HepG2 (cell line): ENCODE results near the gene GDPD4. TPM values are rescaled to one million over a fixed set of nuclear protein-coding genes. Genes with fewer than 3 reads are reported as not detected.

Experiments used
- ERF ChIP-seq: IDR thresholded peaks from 2 replicates; pipeline ENCODE4 v1.6.1; 2018; ENCODE audit warnings: missing biosample characterization, missing genetic modification reagents
- ETV6 ChIP-seq: sonication (generic); formaldehyde crosslinking; conservative IDR thresholded peaks from 2 replicates; pipeline ENCODE4 v1.4.0; 2020; ENCODE audit warnings: missing genetic modification reagents
- GABPA ChIP-seq, 2 experiments: IDR thresholded peaks; 2 replicates each; pipeline ENCODE4 v1.6.1; 2011 to 2016; ENCODE audit warnings: low read depth in 2 of 2, low read length in 1 of 2, missing biosample characterization in 1 of 2, missing genetic modification characterization in 1 of 2
- HMG20B ChIP-seq: conservative IDR thresholded peaks from 2 replicates; pipeline ENCODE4 v1.6.1; 2016; ENCODE audit warnings: missing genetic modification reagents, missing compliant biosample characterization
- KLF9 ChIP-seq: IDR thresholded peaks from 2 replicates; pipeline ENCODE4 v1.6.1; 2016; ENCODE audit warnings: low read depth
- MBD4 ChIP-seq: IDR thresholded peaks from 2 replicates; pipeline ENCODE4 v1.6.1; 2012; ENCODE audit warnings: low read length, inconsistent platforms, borderline replicate concordance
- NKX3-1 ChIP-seq: sonication (generic); formaldehyde crosslinking; IDR thresholded peaks from 2 replicates; pipeline ENCODE4 v1.5.0; 2020; ENCODE audit warnings: missing genetic modification reagents
- PRDM10 ChIP-seq: sonication (generic); formaldehyde crosslinking; IDR thresholded peaks from 2 replicates; pipeline ENCODE4 v1.4.0; 2020; ENCODE audit warnings: low read depth, missing genetic modification reagents
- ZHX2 ChIP-seq, 2 experiments: sonication (generic) in 1 of 2; formaldehyde crosslinking in 1 of 2; IDR thresholded peaks; 2 replicates each; pipeline versions ENCODE4 v1.6.1 to v1.9.0; 2014 to 2022; ENCODE audit warnings: antibody characterized with exemption in 1 of 2, borderline replicate concordance in 1 of 2, inconsistent platforms in 1 of 2, low read depth in 1 of 2, missing genetic modification reagents in 1 of 2
- ZNF136 ChIP-seq: sonication (generic); formaldehyde crosslinking; IDR thresholded peaks from 2 replicates; pipeline ENCODE4 v1.8.1; 2022; ENCODE audit warnings: low read depth, mild to moderate bottlenecking, moderate library complexity, missing genetic modification reagents
- ZNF17 ChIP-seq: sonication (generic); formaldehyde crosslinking; IDR thresholded peaks from 2 replicates; pipeline ENCODE4 v1.5.0; 2020; ENCODE audit warnings: mild to moderate bottlenecking, missing genetic modification reagents
- ZNF205 ChIP-seq: IDR thresholded peaks from 2 replicates; pipeline ENCODE4 v1.6.1; 2018; ENCODE audit warnings: missing biosample characterization, missing genetic modification reagents
- ZNF33A ChIP-seq: sonication (generic); formaldehyde crosslinking; IDR thresholded peaks from 2 replicates; pipeline ENCODE4 v1.5.1; 2020; ENCODE audit warnings: missing genetic modification reagents, mild to moderate bottlenecking, moderate library complexity, borderline replicate concordance
- ZNF446 ChIP-seq: sonication (generic); formaldehyde crosslinking; IDR thresholded peaks from 2 replicates; pipeline ENCODE4 v1.5.0; 2020; ENCODE audit warnings: mild to moderate bottlenecking, missing genetic modification reagents
- ZNF572 ChIP-seq: sonication (generic); formaldehyde crosslinking; IDR thresholded peaks from 2 replicates; pipeline ENCODE4 v1.5.1; 2020; ENCODE audit warnings: mild to moderate bottlenecking, missing genetic modification reagents
- ZNF788 ChIP-seq: sonication (generic); formaldehyde crosslinking; IDR thresholded peaks from 2 replicates; pipeline ENCODE4 v1.5.0; 2020; ENCODE audit warnings: mild to moderate bottlenecking, missing genetic modification reagents, borderline replicate concordance
- polyA plus RNA-seq, 8 experiments: library from polyadenylated mRNA; depleted of rRNA in 3 of 8; stranded (reverse) in 7 of 8; unstranded in 1 of 8; fragments of >200 nt; fragmentation: Illumina TruSeq in 4 of 8; extraction: Trizol in 4 of 8; gene quantifications; 2 replicates each; pipeline versions ENCODE4 v1.2.1 to v1.2.3, GENCODE V29; 2011 to 2016; ENCODE audit warnings: low read depth in 4 of 8, missing spikeins in 1 of 8, mixed read lengths in 1 of 8; ENCODE audit not compliant: insufficient read depth in 1 of 8
- total RNA-seq, 5 experiments: library from RNA; depleted of rRNA; stranded (reverse); fragments of >200 nt; fragmentation: Illumina TruSeq; extraction: Trizol; gene quantifications; 2 replicates each; pipeline ENCODE4 v1.2.3, GENCODE V29; 2016; ENCODE audit warnings: low read depth in 1 of 5
- TF ChIP-seq, protein P1 (sequence below): sonication (generic); formaldehyde crosslinking; conservative IDR thresholded peaks from 2 replicates; pipeline ENCODE4 v1.8.1; 2023; ENCODE audit warnings: missing genetic modification reagents

GDPD4 gene
- total and polyA plus RNA-seq, 2 of the 13 experiments (the other 11 are each of a cell fraction or from before 2014, with no cell fraction given): not detected

- TF ChIP-seq NKX3-1 (CRISPR knock-in tag) (no peak), ZNF788 (CRISPR knock-in tag) (peak; percentile 85), ETV6 (CRISPR knock-in tag) (no peak), HMG20B (CRISPR knock-in tag) (no peak), ZNF136 (no peak), ERF (CRISPR knock-in tag) (no peak), ZHX2 (IDR thresholded peaks at IDR 0.05; ENCODE audit: low read depth) (no peak), ZHX2 (CRISPR knock-in tag; IDR thresholded peaks at IDR 0.05; ENCODE audit: borderline replicate concordance) (no peak), ZNF17 (CRISPR knock-in tag) (no peak), KLF9 (CRISPR knock-in tag) (no peak), ZNF446 (CRISPR knock-in tag) (no peak), ZNF572 (CRISPR knock-in tag) (no peak), MBD4 (no peak), GABPA (IDR thresholded peaks at IDR 0.05; ENCODE audit: low read depth, low read length) (no peak), GABPA (CRISPR knock-in tag; IDR thresholded peaks at IDR 0.05; ENCODE audit: low read depth) (no peak), ZNF33A (CRISPR knock-in tag) (no peak), ZNF205 (CRISPR knock-in tag) (no peak), PRDM10 (CRISPR knock-in tag) (no peak)
- TF ChIP-seq, protein P1, sequence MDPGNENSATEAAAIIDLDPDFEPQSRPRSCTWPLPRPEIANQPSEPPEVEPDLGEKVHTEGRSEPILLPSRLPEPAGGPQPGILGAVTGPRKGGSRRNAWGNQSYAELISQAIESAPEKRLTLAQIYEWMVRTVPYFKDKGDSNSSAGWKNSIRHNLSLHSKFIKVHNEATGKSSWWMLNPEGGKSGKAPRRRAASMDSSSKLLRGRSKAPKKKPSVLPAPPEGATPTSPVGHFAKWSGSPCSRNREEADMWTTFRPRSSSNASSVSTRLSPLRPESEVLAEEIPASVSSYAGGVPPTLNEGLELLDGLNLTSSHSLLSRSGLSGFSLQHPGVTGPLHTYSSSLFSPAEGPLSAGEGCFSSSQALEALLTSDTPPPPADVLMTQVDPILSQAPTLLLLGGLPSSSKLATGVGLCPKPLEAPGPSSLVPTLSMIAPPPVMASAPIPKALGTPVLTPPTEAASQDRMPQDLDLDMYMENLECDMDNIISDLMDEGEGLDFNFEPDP (CRISPR knock-in tag): no peak
Measured at GRCh38 chr11:77252555-77253270, 48.8 kb downstream of the GDPD4 start (continued).
